ENCODE data around the gene PKP2.

The PKP2 gene

DNA sequence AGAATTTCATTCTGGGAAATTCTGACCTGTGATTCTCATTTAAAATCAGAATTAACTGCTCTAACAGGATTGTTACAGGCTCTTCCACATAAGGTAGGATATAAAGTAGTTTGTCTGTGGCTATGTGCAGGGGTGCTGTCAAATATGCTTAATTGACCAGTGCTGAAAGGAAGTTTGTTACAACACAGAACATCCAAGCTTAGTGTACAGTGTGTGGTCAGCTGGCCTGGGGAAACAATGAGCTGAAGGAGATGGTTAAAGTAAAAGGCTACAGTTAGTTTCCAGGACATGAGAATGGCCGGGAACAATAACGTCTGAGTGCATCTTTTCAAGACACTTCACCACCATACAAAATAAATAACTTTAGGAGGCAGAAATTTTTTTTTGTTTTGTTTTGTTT, 68.0 kb downstream of the PKP2 start:
- H3K79me2 ChIP-seq (ENCODE audit: control insufficient read depth, low read length), result no peaks in the 10 kb centered on the region

DNA sequence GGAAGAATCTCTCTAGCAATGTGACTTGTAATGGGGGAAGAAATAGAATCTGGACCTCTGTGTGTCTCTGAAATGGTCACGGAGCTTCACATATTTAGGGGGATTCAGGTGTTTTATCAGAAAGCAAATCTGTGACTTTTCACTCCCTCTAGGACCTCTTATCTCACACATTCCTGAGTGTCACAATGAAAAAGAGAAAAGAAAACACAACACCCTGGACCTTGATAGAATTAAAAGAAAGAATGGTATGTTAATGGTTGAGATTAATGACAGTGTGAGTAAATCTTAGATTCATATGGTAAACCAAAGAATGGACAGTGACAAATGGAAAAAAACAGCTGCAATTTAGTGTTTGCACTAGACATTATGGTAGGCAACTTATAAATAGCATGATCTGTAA, 68.5 kb downstream of the PKP2 start:
- Histone ChIP-seq H3K4me1 (ENCODE audit: control insufficient read depth, low read length) (no peaks in the 10 kb centered on the region), H3K9me2 (replicated peaks; ENCODE audit: control insufficient read depth, low read length) (no peaks in the 10 kb centered on the region), H3K27ac (ENCODE audit: low read depth, low read length) (no peak overlapping the region), H3F3A (ENCODE audit: control insufficient read depth, insufficient read depth) (no peaks in the 10 kb centered on the region), H3K4me2 (ENCODE audit: low read length) (no peak overlapping the region), H3K36me3 (ENCODE audit: control insufficient read depth, low read length) (no peaks in the 10 kb centered on the region), H3K9me3 (ENCODE audit: control insufficient read depth, insufficient read depth, low read length) (no peaks in the 10 kb centered on the region), H4K20me1 (ENCODE audit: control insufficient read depth, insufficient read depth, low read depth, low read length) (no peaks in the 10 kb centered on the region), H3K79me2 (ENCODE audit: control insufficient read depth, low read length) (no peaks in the 10 kb centered on the region), H3K27me3 (ENCODE audit: control insufficient read depth, low read length) (no peaks in the 10 kb centered on the region), H3K4me3 (ENCODE audit: low read length) (no peak overlapping the region)
- TF ChIP-seq, protein P1, sequence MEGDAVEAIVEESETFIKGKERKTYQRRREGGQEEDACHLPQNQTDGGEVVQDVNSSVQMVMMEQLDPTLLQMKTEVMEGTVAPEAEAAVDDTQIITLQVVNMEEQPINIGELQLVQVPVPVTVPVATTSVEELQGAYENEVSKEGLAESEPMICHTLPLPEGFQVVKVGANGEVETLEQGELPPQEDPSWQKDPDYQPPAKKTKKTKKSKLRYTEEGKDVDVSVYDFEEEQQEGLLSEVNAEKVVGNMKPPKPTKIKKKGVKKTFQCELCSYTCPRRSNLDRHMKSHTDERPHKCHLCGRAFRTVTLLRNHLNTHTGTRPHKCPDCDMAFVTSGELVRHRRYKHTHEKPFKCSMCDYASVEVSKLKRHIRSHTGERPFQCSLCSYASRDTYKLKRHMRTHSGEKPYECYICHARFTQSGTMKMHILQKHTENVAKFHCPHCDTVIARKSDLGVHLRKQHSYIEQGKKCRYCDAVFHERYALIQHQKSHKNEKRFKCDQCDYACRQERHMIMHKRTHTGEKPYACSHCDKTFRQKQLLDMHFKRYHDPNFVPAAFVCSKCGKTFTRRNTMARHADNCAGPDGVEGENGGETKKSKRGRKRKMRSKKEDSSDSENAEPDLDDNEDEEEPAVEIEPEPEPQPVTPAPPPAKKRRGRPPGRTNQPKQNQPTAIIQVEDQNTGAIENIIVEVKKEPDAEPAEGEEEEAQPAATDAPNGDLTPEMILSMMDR (IDR thresholded peaks at IDR 0.05; ENCODE audit: low read depth, low read length, poor library complexity, severe bottlenecking), result no peak
- no peak for TF ChIP-seq EZH2phosphoT487 (IDR thresholded peaks at IDR 0.05; ENCODE audit: borderline replicate concordance, low read length)

More for the DNA sequence above, 68.0 kb downstream of the PKP2 start:
- Histone ChIP-seq H3K4me2 (ENCODE audit: low read length) (no peak overlapping the region), H3K9me2 (replicated peaks; ENCODE audit: control insufficient read depth, low read length) (no peaks in the 10 kb centered on the region), H3K27ac (ENCODE audit: low read depth, low read length) (no peak overlapping the region), H3K4me3 (ENCODE audit: low read length) (no peak overlapping the region), H3K36me3 (ENCODE audit: control insufficient read depth, low read length) (no peaks in the 10 kb centered on the region), H3K4me1 (ENCODE audit: control insufficient read depth, low read length) (no peaks in the 10 kb centered on the region), H4K20me1 (ENCODE audit: control insufficient read depth, insufficient read depth, low read depth, low read length) (no peaks in the 10 kb centered on the region), H3F3A (ENCODE audit: control insufficient read depth, insufficient read depth) (no peaks in the 10 kb centered on the region), H3K27me3 (ENCODE audit: control insufficient read depth, low read length) (no peaks in the 10 kb centered on the region), H3K9me3 (ENCODE audit: control insufficient read depth, insufficient read depth, low read length) (no peaks in the 10 kb centered on the region)
- TF ChIP-seq, protein P1 (IDR thresholded peaks at IDR 0.05; ENCODE audit: low read depth, low read length, poor library complexity, severe bottlenecking), result no peak
- no peak for TF ChIP-seq EZH2phosphoT487 (IDR thresholded peaks at IDR 0.05; ENCODE audit: borderline replicate concordance, low read length)

DNA sequence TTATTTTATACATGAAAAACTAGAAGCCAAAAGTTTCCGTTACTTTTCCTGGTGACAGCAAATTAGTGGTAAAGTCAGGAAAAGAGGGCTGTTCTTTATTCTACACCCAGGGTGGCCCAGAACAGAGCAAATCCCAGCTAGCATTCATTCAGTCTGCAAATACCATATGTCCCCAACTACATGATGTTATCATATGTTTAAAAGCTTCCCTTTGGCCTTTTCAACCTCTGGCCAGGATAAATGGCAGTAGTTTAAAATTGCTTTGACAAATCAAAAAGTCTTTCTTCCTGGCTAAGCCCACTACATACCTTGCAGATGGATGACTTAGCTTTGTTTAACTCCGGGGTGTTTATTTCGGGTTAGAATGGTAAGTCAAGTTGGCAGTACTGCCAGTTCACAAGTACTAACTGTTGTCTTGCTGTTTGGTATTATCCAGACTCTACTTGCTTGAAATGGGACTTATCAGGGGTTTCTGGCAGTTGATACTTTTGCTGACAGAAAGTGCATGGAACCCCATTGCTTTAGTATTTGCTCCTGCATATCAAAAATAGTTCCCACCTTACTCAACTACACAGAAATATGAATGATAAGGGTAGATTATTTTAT, 69.7 kb downstream of the PKP2 start:
- no peaks in the 10 kb centered on the region for H3K9me3 ChIP-seq (ENCODE audit: control insufficient read depth, insufficient read depth, low read length)
- no peaks in the 10 kb centered on the region for H3K9me2 ChIP-seq (replicated peaks; ENCODE audit: control insufficient read depth, low read length)
- no peak for TF ChIP-seq EZH2phosphoT487 (IDR thresholded peaks at IDR 0.05; ENCODE audit: borderline replicate concordance, low read length)
- TF ChIP-seq, protein P1 (IDR thresholded peaks at IDR 0.05; ENCODE audit: low read depth, low read length, poor library complexity, severe bottlenecking), result no peak
- no peaks in the 10 kb centered on the region for H3K79me2 ChIP-seq (ENCODE audit: control insufficient read depth, low read length)
- no peaks in the 10 kb centered on the region for H3K36me3 ChIP-seq (ENCODE audit: control insufficient read depth, low read length)
- no peaks in the 10 kb centered on the region for H3K4me1 ChIP-seq (ENCODE audit: control insufficient read depth, low read length)
- H3K27ac ChIP-seq (ENCODE audit: low read depth, low read length), result no peak overlapping the region
- H3F3A ChIP-seq (ENCODE audit: control insufficient read depth, insufficient read depth), result no peaks in the 10 kb centered on the region
- H3K4me2 ChIP-seq (ENCODE audit: low read length), result no peak overlapping the region
- no peaks in the 10 kb centered on the region for H4K20me1 ChIP-seq (ENCODE audit: control insufficient read depth, insufficient read depth, low read depth, low read length)
- no peak overlapping the region for H3K4me3 ChIP-seq (ENCODE audit: low read length)
- no peaks in the 10 kb centered on the region for H3K27me3 ChIP-seq (ENCODE audit: control insufficient read depth, low read length)
